Hematopoietic multipotent progenitor cell (in vitro differentiated cells): Measurements from ENCODE around the gene SPEF2. TPM values are rescaled to one million over a fixed set of nuclear protein-coding genes. Genes with fewer than 3 reads are reported as not detected.
A peak's percentile ranks its signal among the peaks of the same experiment; 100 is the strongest.

Experiments
- DNase-seq, 3 donors: peaks; one replicate each; pipeline ENCODE4 v3.0.0-alpha.2; 2011 to 2015; ENCODE audit warnings: low read depth in 2 of 3, low spot score in 2 of 3
- total RNA-seq: library from RNA; depleted of rRNA; stranded (reverse); fragments of >200 nt; gene quantifications from one replicate; pipeline ENCODE4 v1.2.3, GENCODE V29; 2012

SPEF2 gene
- 4.0 TPM for total RNA-seq

GRCh38 chr5:35617435-35618303, at the start of gene SPEF2:
SPEF2 (plus strand) TSS chr5:35617863; CDS start chr5:35617998, 135 bp downstream.
- DNase-seq, result peak; percentile 53 to 95 (median 90)

GRCh38 chr5:35575578-35575977, 42.1 kb upstream of the SPEF2 start:
- no peak for DNase-seq

GRCh38 chr5:35587419-35587818, 30.2 kb upstream of the SPEF2 start:
- DNase-seq, result no peak

GRCh38 chr5:35593338-35593737, 24.3 kb upstream of the SPEF2 start:
- no peak for DNase-seq

- DNase-seq, result peak in 1 of 3 donors; percentile 7
These were observed 18.8 kb upstream of the SPEF2 start for GRCh38 chr5:35598707-35599370.

- DNase-seq, result no peak
These were observed 17.1 kb upstream of the SPEF2 start for GRCh38 chr5:35600591-35600990.

GRCh38 chr5:35608881-35609779, 8.5 kb upstream of the SPEF2 start:
- DNase-seq, result no peak

GRCh38 chr5:35617060-35617434, 616 bp upstream of the SPEF2 start:
- DNase-seq, result no peak

GRCh38 chr5:35618304-35618636, 607 bp downstream of the SPEF2 start:
- no peak for DNase-seq

- DNase-seq, result no peak
These were observed 1.1 kb downstream of the SPEF2 start for GRCh38 chr5:35618781-35619180.

- DNase-seq, result no peak
These were observed 5.3 kb downstream of the SPEF2 start for GRCh38 chr5:35622974-35623373.

- peak in 2 of 3 donors; percentile 26 to 70 for DNase-seq
These were observed 6.3 kb downstream of the SPEF2 start for GRCh38 chr5:35623991-35624390.

- DNase-seq, result no peak
These were observed 8.4 kb downstream of the SPEF2 start for GRCh38 chr5:35626108-35626507.

GRCh38 chr5:35626553-35626952, 8.9 kb downstream of the SPEF2 start:
- DNase-seq, result no peak

GRCh38 chr5:35634326-35634725, 16.7 kb downstream of the SPEF2 start:
- DNase-seq, result no peak

GRCh38 chr5:35640623-35641022, 23.0 kb downstream of the SPEF2 start:
- DNase-seq, result no peak

GRCh38 chr5:35644543-35644942, 26.9 kb downstream of the SPEF2 start:
- DNase-seq, result no peak

GRCh38 chr5:35647128-35647527, 29.5 kb downstream of the SPEF2 start:
- no peak for DNase-seq

GRCh38 chr5:35647712-35648111, 30.0 kb downstream of the SPEF2 start:
- no peak for DNase-seq

- DNase-seq, result peak; percentile 31 to 70 (median 36)
These were observed 33.5 kb downstream of the SPEF2 start for GRCh38 chr5:35651002-35651756.
